WTC11 (cell line): Measurements from ENCODE around the gene VAV2. TPM values are rescaled to one million over a fixed set of nuclear protein-coding genes. Genes with fewer than 3 reads are reported as not detected.
A peak's percentile ranks its signal among the peaks of the same experiment; 100 is the strongest.

Experiments
- ATAC-seq: fragments of 200-7000 bp; cut with Tn5 transposase; 2 replicates; pipeline ENCODE4 v1.10.0; 2021; ENCODE audit warnings: mild to moderate bottlenecking, moderate library complexity
- CTCF ChIA-PET: fragments of 300-600 bp; sonication (Branson Sonifier 250); formaldehyde crosslinking; loops from one replicate; lab custom pipeline; 2021; ENCODE audit warnings: antibody characterized with exemption; lab: Charles Lee
- POLR2A ChIA-PET: fragments of 350-600 bp; sonication (Branson Sonifier 250); formaldehyde crosslinking; loops from one replicate; lab custom pipeline; 2021; ENCODE audit warnings: antibody characterized with exemption; lab: Charles Lee
- DNase-seq: peaks from one replicate; pipeline ENCODE4 v3.0.0; 2021; ENCODE audit warnings: low spot score
- H3K27ac Mint-ChIP-seq: 2 replicates; pipeline ENCODE4 v1.8.0; 2021; ENCODE audit warnings: mixed read lengths
- H3K27me3 Mint-ChIP-seq: 2 replicates; pipeline ENCODE4 v1.8.0; 2021; ENCODE audit warnings: low read depth, mild to moderate bottlenecking, moderate library complexity, mixed read lengths
- H3K36me3 Mint-ChIP-seq: 2 replicates; pipeline ENCODE4 v1.8.0; 2021; ENCODE audit warnings: mixed read lengths
- H3K4me1 Mint-ChIP-seq: 2 replicates; pipeline ENCODE4 v1.8.0; 2022; ENCODE audit warnings: mixed read lengths
- H3K4me3 Mint-ChIP-seq: 2 replicates; pipeline ENCODE4 v1.8.0; 2021; ENCODE audit warnings: mild to moderate bottlenecking, moderate library complexity, mixed read lengths
- H3K9me3 Mint-ChIP-seq: 2 replicates; pipeline ENCODE4 v1.8.0; 2021; ENCODE audit warnings: mixed read lengths
- ATF3 ChIP-seq: sonication (generic); formaldehyde crosslinking; conservative IDR thresholded peaks from 2 replicates; pipeline ENCODE4 v1.8.1; 2022; ENCODE audit warnings: mild to moderate bottlenecking, missing genetic modification reagents
- E2F4 ChIP-seq: sonication (generic); formaldehyde crosslinking; IDR thresholded peaks from 2 replicates; pipeline ENCODE4 v1.8.1; 2022; ENCODE audit warnings: low read depth, mild to moderate bottlenecking, moderate library complexity, missing genetic modification reagents, borderline replicate concordance
- E2F5 ChIP-seq: sonication (generic); formaldehyde crosslinking; IDR thresholded peaks from 2 replicates; pipeline ENCODE4 v1.8.1; 2022; ENCODE audit warnings: mild to moderate bottlenecking, moderate library complexity, missing genetic modification reagents
- GTF2I ChIP-seq: fragments of 250-450 bp; sonication (Bioruptor Pico); conservative IDR thresholded peaks from 2 replicates; pipeline ENCODE4 v1.4.0; 2021; ENCODE audit warnings: mild to moderate bottlenecking
- IRF1 ChIP-seq: sonication (generic); formaldehyde crosslinking; IDR thresholded peaks from 2 replicates; pipeline ENCODE4 v1.8.0; 2023; ENCODE audit warnings: missing genetic modification reagents
- IRF2 ChIP-seq: sonication (generic); formaldehyde crosslinking; IDR thresholded peaks from 2 replicates; pipeline ENCODE4 v1.8.0; 2022; ENCODE audit warnings: low read depth, missing genetic modification reagents, borderline replicate concordance
- JAZF1 ChIP-seq: fragments of 250-450 bp; sonication (Bioruptor Pico); IDR thresholded peaks from 2 replicates; pipeline ENCODE4 v1.9.0; 2021; ENCODE audit warnings: moderate library complexity, mild to moderate bottlenecking, inconsistent platforms
- JUN ChIP-seq: sonication (generic); formaldehyde crosslinking; IDR thresholded peaks from 2 replicates; pipeline ENCODE4 v1.8.0; 2023; ENCODE audit warnings: mild to moderate bottlenecking, missing genetic modification reagents
- PRRX2 ChIP-seq: fragments of 250-450 bp; sonication (Bioruptor Pico); IDR thresholded peaks from 2 replicates; pipeline ENCODE4 v1.8.0; 2021; ENCODE audit warnings: mild to moderate bottlenecking
- SP1 ChIP-seq: sonication (generic); formaldehyde crosslinking; conservative IDR thresholded peaks from 2 replicates; pipeline ENCODE4 v1.8.1; 2022; ENCODE audit warnings: missing genetic modification reagents
- TCF7 ChIP-seq: sonication (generic); formaldehyde crosslinking; IDR thresholded peaks from 2 replicates; pipeline ENCODE4 v1.8.0; 2022; ENCODE audit warnings: mild to moderate bottlenecking, low read depth, missing genetic modification reagents, moderate library complexity
- TP53 ChIP-seq: sonication (generic); formaldehyde crosslinking; IDR thresholded peaks from 2 replicates; pipeline ENCODE4 v1.8.1; 2023; ENCODE audit warnings: mild to moderate bottlenecking, missing genetic modification reagents
- ZNF138 ChIP-seq: sonication (generic); formaldehyde crosslinking; conservative IDR thresholded peaks from 2 replicates; pipeline ENCODE4 v1.8.1; 2022; ENCODE audit warnings: mild to moderate bottlenecking, moderate library complexity, missing genetic modification reagents
- ZNF232 ChIP-seq: sonication (generic); formaldehyde crosslinking; IDR thresholded peaks from 2 replicates; pipeline ENCODE4 v1.8.0; 2022; ENCODE audit warnings: mild to moderate bottlenecking, missing genetic modification reagents
- ZNF425 ChIP-seq: fragments of 250-450 bp; sonication (Bioruptor Pico); conservative IDR thresholded peaks from 2 replicates; pipeline ENCODE4 v1.9.0; 2021; ENCODE audit warnings: mild to moderate bottlenecking
- ZNF671 ChIP-seq: fragments of 250-450 bp; sonication (Bioruptor Pico); IDR thresholded peaks from 2 replicates; pipeline ENCODE4 v1.8.0; 2021; ENCODE audit warnings: mild to moderate bottlenecking
- total RNA-seq: library from RNA; stranded (reverse); gene quantifications from 3 replicates; pipeline ENCODE4 v1.2.3, GENCODE V29; 2021
- TF ChIP-seq, protein P1 (sequence below): fragments of 200-600 bp; IDR thresholded peaks from 2 replicates; pipeline ENCODE4 v1.8.0; 2022; ENCODE audit warnings: antibody characterized with exemption

Gene VAV2
- total RNA-seq, 1 experiment from 2014 or later = 39.7 TPM

- no peak for DNase-seq
- peak overlapping the region; percentile 78; the same call in 1 of the 2 replicates for H3K27ac Mint-ChIP-seq
- no peaks in the 10 kb centered on the region for H3K36me3 Mint-ChIP-seq
- no peaks in the 10 kb centered on the region for H3K9me3 Mint-ChIP-seq
- no peaks in the 10 kb centered on the region for H3K27me3 Mint-ChIP-seq
- no peak for ATAC-seq
- ChIA-PET CTCF (interaction anchor here (0.6 to 3.0 kb wide), 7 partner anchors 10 to 58 kb away, joined by 3 to 14 read pairs (median 5); no protein-coding TSS in a partner anchor), POLR2A (no interaction called here)
- TF ChIP-seq TCF7 (CRISPR knock-in tag) = no peak
- TF ChIP-seq ZNF671 (CRISPR knock-in tag) = no peak
- no peak for TF ChIP-seq E2F5
- no peak for TF ChIP-seq ATF3 (CRISPR knock-in tag)
- TF ChIP-seq E2F4 = no peak
- no peak for TF ChIP-seq ZNF425 (CRISPR knock-in tag)
- no peak for TF ChIP-seq JAZF1 (CRISPR knock-in tag)
- no peak for TF ChIP-seq SP1
- no peak overlapping the region for H3K4me3 Mint-ChIP-seq
- peaks cover 23% of the 10 kb centered on the region for H3K4me1 Mint-ChIP-seq
Observed at GRCh38 chr9:133877327-133877726, 114.8 kb downstream of the VAV2 start.

DNA sequence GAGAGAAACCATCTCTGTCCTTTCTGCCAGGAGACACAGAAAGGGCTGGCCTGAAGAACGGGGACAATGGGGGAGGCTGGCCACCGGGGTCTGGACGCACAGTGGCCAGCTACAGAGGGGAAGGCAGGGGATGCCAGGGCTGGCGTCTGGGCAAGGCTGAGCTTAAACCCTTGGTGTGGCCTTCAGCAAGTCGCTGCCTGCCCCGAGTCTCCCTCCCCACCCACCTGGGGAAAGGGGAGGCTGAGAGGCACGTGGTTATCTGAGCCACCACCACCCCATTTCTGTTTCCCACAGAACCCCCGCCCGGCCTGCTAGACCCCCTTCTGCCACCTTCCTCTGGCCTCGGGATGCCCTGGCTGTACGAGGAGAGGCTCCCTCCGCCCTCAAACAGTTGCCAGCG lies 115.3 kb downstream of the VAV2 start:
- Mint-ChIP-seq H3K36me3 (no peaks in the 10 kb centered on the region), H3K9me3 (no peaks in the 10 kb centered on the region), H3K27ac (peak overlapping the region; percentile 78; the same call in 1 of the 2 replicates), H3K27me3 (no peaks in the 10 kb centered on the region), H3K4me1 (peaks cover 18% of the 10 kb centered on the region), H3K4me3 (no peak overlapping the region)
- POLR2A ChIA-PET = no interaction called here
- no peak for ATAC-seq
- CTCF ChIA-PET = interaction anchor here (0.8 to 3.0 kb wide), 14 partner anchors 10 to 104 kb away, joined by 3 to 14 read pairs (median 4); no protein-coding TSS in a partner anchor
- DNase-seq = no peak
- TF ChIP-seq JUN (CRISPR knock-in tag) (no peak), IRF2 (CRISPR knock-in tag) (no peak), ZNF138 (no peak), IRF1 (CRISPR knock-in tag) (no peak), ZNF232 (CRISPR knock-in tag) (no peak), GTF2I (CRISPR knock-in tag) (no peak), ZNF671 (CRISPR knock-in tag) (no peak), TP53 (CRISPR knock-in tag) (no peak)

GRCh38 chr9:133876144-133876543 lies 116.0 kb downstream of the VAV2 start:
- ATAC-seq (peak; percentile 91), DNase-seq (peak; percentile 90)
- Mint-ChIP-seq H3K4me1 (peaks cover 12% of the 10 kb centered on the region), H3K36me3 (no peaks in the 10 kb centered on the region), H3K9me3 (no peaks in the 10 kb centered on the region), H3K4me3 (no peak overlapping the region), H3K27me3 (no peaks in the 10 kb centered on the region), H3K27ac (peak overlapping the region; percentile 90)
- POLR2A ChIA-PET = interaction anchor here (0.5 kb wide), 1 partner anchor 50 kb away, joined by 3 read pairs; no protein-coding TSS in a partner anchor
- CTCF ChIA-PET = interaction anchor here (0.8 to 3.0 kb wide), 15 partner anchors 11 to 104 kb away, joined by 3 to 14 read pairs (median 4); no protein-coding TSS in a partner anchor
- TF ChIP-seq PRRX2 (CRISPR knock-in tag) = no peak
- TF ChIP-seq, protein P1, sequence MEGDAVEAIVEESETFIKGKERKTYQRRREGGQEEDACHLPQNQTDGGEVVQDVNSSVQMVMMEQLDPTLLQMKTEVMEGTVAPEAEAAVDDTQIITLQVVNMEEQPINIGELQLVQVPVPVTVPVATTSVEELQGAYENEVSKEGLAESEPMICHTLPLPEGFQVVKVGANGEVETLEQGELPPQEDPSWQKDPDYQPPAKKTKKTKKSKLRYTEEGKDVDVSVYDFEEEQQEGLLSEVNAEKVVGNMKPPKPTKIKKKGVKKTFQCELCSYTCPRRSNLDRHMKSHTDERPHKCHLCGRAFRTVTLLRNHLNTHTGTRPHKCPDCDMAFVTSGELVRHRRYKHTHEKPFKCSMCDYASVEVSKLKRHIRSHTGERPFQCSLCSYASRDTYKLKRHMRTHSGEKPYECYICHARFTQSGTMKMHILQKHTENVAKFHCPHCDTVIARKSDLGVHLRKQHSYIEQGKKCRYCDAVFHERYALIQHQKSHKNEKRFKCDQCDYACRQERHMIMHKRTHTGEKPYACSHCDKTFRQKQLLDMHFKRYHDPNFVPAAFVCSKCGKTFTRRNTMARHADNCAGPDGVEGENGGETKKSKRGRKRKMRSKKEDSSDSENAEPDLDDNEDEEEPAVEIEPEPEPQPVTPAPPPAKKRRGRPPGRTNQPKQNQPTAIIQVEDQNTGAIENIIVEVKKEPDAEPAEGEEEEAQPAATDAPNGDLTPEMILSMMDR = peak; percentile 56; the same call in 1 of the 2 replicates
